Skeletal muscle cell (primary cell): ENCODE data around the gene ANAPC10.
"Not testable (repeated sequence)": the region's sequence is repeated elsewhere in the genome, so short reads cannot be mapped to it uniquely, and the experiment has no call there.

Source experiments
- DNase-seq: peaks from one replicate; pipeline ENCODE4 v3.0.0-alpha.2; 2010; ENCODE audit warnings: low read depth
- H3K4me3 ChIP-seq: 2 replicates; pipeline ENCODE4 v1.5.1; 2011; ENCODE audit warnings: low read depth, mild to moderate bottlenecking, control low read depth, low read length, moderate library complexity

ANAPC10 gene

GRCh38 chr4:145014365-145014764 is 83.6 kb downstream of the ANAPC10 start:
- DNase-seq: no peak
- H3K4me3 ChIP-seq: no peak overlapping the region

- no peak overlapping the region for H3K4me3 ChIP-seq
- peak; percentile 25 for DNase-seq
Measured at GRCh38 chr4:145012841-145013240, 85.2 kb downstream of the ANAPC10 start.

DNA sequence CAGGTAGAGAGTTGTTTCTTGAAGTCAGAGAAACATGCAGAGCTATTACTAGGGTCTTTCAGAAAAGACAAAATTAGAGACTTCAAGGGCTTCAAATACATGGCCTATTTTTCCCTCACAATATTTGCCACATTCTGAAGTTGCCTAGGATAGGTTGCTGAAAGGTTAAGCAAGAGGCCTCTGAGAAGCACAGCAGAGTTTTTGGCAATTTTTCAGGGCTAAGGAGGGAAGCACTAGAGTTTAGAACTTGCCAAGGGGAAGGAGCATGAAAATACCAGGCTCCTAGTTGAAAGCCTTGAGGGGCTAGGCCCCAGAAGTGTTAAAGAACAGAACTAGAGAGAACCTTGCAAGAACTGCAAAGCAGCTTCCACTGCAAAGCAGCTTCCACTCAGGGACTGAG is 86.4 kb downstream of the ANAPC10 start:
- no peak for DNase-seq
- H3K4me3 ChIP-seq: no peak overlapping the region

GRCh38 chr4:145010315-145010714 is 87.7 kb downstream of the ANAPC10 start:
- DNase-seq, H3K4me3 ChIP-seq: not testable (repeated sequence)

- H3K4me3 ChIP-seq: no peak overlapping the region
- no peak for DNase-seq
Measured at GRCh38 chr4:145003675-145004074, 94.3 kb downstream of the ANAPC10 start.

DNA sequence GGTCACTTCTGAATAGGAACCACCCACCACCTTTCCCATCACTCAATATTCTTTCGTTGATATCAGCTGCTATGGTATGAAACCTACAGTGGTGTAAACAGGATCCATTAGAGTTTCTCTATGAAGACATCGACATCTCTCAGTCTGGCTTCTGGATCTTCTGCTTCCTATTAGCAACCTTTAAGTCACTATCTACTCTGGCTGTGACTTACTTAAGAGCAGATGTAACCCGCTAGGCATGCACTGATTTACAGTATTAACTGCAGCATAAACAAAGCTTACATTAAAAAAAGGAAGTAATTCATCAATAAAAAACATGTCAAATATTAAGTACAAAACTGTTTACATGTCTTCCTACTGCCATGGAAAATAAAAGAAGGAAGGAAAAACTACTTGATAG is 96.4 kb downstream of the ANAPC10 start:
- DNase-seq: no peak
- no peak overlapping the region for H3K4me3 ChIP-seq

DNA sequence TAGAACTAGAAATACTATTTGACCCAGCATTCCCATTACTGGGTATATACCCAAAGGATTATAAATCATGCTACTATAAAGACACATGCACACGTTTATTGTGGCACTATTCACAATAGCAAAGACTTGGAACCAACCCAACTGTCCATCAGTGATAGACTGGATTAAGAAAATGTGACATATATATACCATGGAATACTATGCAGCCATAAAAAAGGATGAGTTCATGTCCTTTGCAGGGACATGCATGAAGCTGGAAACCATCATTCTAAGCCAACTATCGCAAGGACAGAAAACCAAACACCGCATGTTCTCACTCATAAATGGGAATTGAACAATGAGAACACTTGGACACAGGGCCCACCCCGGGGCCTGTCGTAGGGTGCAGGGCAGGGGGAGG is 97.3 kb downstream of the ANAPC10 start:
- DNase-seq, H3K4me3 ChIP-seq: not testable (repeated sequence)

GRCh38 chr4:144989306-144989705 is 108.7 kb downstream of the ANAPC10 start:
- no peak overlapping the region for H3K4me3 ChIP-seq

GRCh38 chr4:144985531-144985930 is 112.5 kb downstream of the ANAPC10 start:
- no peak overlapping the region for H3K4me3 ChIP-seq
- DNase-seq: no peak

More at GRCh38 chr4:144989306-144989705, 108.7 kb downstream of the ANAPC10 start:
- peak; percentile 1 for DNase-seq

DNA sequence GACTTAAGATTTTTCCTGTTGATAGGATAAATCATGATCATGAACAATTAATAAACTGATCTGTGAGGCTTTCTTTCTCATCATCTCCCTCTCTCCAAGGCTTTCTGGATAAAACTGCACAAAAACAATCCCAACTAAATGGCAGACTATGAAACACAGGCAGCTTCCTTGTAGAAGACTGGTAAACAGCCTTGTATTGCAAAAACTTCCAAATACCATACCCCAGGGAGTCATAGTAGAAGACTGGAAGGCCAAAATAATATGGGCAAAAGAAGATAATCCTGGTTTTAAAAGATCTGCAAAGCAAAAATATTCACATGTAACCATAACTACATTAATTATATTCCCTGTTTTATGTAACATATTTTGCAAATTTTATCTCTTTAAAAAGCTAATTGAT is 113.0 kb downstream of the ANAPC10 start:
- DNase-seq: no peak

DNA sequence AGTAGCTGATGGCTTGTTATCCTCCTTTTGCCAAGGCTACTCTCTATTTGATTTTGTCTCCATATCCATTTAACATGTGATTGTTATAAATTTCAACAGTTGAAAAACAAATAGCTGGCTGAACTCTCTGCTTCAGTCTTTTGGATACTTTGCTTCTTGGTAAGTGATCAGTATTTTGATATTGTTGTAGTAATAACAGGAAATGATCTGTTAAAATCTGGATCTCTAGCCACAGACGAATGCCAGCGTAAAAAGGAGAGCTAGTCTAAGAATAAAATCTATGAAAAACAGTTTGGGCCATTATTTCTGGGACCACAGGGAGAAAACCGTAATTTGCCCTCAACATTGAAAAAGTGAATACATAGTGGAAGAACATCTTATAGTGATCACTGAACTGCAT is 113.8 kb downstream of the ANAPC10 start:
- no peak overlapping the region for H3K4me3 ChIP-seq
- DNase-seq: no peak

More for the DNA sequence above, 113.0 kb downstream of the ANAPC10 start:
- no peak overlapping the region for H3K4me3 ChIP-seq

GRCh38 chr4:144975718-144976117 is 122.3 kb downstream of the ANAPC10 start:
- no peak overlapping the region for H3K4me3 ChIP-seq
- no peak for DNase-seq

DNA sequence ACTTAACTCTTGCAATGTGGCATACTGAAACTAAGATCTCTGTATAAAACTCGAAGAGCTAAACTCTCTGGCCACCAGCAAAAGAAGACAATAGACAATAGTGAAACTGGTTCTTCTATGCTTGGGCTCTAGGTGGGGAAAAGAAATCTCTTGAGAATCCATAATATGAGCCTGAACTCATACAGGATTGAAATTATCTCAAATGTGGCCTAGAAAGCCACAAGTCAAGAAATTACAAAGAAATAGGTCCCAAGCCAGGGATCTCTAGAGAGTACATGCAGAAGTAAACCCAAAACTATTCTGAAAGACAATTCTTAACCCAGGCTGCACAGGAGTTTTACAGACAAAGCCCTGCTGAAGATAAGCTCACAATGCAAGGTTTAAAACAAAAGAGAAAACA is 127.4 kb downstream of the ANAPC10 start:
- DNase-seq: no peak

GRCh38 chr4:144969821-144970220 is 128.2 kb downstream of the ANAPC10 start:
- no peak overlapping the region for H3K4me3 ChIP-seq
- no peak for DNase-seq

More for the DNA sequence above, 127.4 kb downstream of the ANAPC10 start:
- no peak overlapping the region for H3K4me3 ChIP-seq

GRCh38 chr4:144968606-144969005 is 129.4 kb downstream of the ANAPC10 start:
- no peak overlapping the region for H3K4me3 ChIP-seq
- DNase-seq: no peak

GRCh38 chr4:144967161-144967560 is 130.8 kb downstream of the ANAPC10 start:
- no peak overlapping the region for H3K4me3 ChIP-seq
- no peak for DNase-seq

DNA sequence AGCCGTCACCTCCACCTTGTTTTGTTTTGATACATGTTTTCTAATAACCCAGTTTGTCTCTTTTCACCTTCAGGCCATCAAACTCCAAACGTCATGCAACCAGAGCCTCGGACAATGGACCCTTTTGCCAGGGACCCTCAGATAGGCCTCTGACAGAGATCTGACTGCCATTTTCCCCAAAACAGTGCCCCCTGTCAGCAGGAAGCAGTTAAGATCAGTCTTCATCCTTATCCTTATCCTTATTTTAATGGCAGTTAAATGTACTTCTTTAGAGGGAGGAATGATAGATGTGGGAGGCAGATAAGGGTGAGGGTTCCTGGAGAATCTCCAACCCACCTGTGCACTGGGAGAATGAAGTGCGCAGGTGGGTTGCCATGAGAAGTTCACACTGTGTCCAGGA is 135.7 kb downstream of the ANAPC10 start:
- no peak overlapping the region for H3K4me3 ChIP-seq
- no peak for DNase-seq

DNA sequence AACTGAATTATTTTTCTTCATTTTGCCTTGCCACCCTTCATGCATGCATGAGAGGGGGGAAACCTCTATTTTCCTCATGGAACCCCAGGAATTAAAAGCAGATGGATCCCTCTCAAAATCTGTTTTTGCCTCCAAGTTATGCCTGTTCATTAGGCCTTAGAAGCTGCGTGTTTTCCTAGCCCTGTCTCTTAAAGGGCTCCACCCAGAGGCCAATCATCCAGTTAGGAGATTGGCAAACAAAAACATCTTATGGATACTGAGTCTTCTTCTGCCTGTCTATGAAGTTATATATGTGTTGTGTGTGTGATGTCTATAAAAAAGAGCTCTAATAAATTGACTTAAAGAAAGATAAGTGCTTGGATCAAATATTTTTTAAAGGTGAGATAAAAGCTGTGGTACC is 142.9 kb downstream of the ANAPC10 start:
- no peak overlapping the region for H3K4me3 ChIP-seq
- DNase-seq: no peak

DNA sequence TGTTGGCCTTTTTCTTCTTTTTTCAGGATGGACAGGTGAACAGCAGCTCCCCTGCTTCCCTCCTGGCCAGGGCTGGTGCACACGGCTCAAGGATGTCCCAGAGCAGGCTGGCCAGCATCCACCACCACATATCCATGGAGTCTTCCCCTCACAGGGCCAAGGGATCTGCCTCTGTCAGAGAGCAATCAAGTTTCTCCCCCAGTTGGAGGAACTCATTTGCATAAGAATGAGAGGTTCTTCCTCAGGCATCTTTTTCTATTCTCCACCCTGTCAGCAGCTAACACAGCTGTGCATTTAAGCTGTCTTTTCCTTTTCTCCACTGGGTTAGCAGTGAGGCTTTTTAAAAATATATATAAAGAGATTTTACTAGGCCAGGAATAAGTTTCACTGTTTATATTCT is 143.8 kb downstream of the ANAPC10 start:
- no peak for DNase-seq

DNA sequence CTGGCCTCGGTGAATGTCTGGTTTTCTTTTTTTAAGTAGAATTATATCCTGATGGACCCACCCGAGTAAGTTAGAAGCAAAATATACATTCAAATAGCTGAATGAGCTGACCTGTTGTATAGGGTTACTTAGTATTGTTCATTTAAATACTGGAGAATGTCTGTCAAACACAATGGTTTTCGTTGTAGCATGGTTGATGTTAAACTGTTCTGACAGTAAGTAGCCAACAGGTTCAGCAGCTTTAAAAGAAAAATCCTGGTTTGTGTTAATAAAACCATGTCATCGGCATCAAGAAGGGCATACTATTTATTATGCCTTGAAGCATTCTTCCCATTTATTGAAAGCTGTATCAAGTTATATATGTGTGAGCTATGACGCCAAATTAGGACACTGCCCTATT is 149.6 kb downstream of the ANAPC10 start:
- no peak overlapping the region for H3K4me3 ChIP-seq
- no peak for DNase-seq

More for the DNA sequence above, 143.8 kb downstream of the ANAPC10 start:
- no peak overlapping the region for H3K4me3 ChIP-seq

DNA sequence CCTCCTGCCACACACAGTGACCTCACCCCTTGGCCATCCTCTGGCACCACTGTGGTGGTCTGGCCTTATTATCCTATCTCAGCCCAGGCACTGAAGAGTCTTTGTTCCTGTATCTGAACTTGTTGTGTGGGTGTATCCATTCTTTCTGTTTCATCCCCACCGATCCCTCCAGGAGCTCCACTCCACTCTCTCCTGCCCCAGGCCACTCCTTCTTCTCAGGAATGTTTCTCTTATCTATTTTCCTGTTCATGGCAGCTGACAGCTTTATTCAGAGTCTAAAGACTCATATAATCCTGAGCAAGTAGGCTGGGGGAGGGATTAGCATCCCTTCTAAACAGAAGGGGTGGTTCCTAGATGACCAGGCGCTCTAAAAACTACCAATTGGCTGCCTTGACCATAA is 150.0 kb downstream of the ANAPC10 start:
- DNase-seq: no peak

More for the DNA sequence above, 150.0 kb downstream of the ANAPC10 start:
- H3K4me3 ChIP-seq: no peak overlapping the region
